ENCODE results near the gene CYB5D1.

GRCh38 chr17:7840875-7841274 lies 16.9 kb upstream of the CYB5D1 start:
- no peak for TF ChIP-seq CTCF (IDR thresholded peaks at IDR 0.05)
- no peak for TF ChIP-seq ZFX (IDR thresholded peaks at IDR 0.05; ENCODE audit: borderline replicate concordance)

Measured in 22Rv1 (cell line).